GM21390 (cell line): ENCODE data around the gene ABCG1.

Experiments
- ATAC-seq: cut with Tn5 transposase; IDR thresholded peaks from one replicate; pipeline ENCODE4 v1.9.1; 2021; ENCODE audit not compliant: unreplicated experiment

The ABCG1 gene

DNA sequence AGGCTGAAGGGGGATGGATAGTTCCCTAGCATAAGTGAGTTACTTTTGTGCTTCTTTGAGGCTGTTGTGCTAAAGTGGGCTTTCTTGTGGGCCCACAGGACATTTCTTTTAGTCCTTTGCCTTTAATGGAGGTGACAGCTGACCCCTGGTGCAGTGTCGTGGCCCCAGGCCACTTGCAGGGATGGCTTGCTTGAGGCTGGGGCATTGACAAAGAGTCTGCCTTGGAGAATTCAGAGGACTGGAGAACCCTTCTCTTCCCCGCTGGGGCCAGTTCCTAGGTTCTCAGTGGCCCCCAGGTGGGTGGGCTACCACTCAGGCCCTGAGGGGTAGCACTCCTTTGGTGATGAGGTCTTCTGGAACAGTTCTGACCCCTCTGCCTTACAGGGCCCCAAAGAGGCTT is 12.8 kb downstream of the ABCG1 start:
- ATAC-seq, result no peak

GRCh38 chr21:42232176-42232825 is 13.4 kb downstream of the ABCG1 start:
- no peak for ATAC-seq

DNA sequence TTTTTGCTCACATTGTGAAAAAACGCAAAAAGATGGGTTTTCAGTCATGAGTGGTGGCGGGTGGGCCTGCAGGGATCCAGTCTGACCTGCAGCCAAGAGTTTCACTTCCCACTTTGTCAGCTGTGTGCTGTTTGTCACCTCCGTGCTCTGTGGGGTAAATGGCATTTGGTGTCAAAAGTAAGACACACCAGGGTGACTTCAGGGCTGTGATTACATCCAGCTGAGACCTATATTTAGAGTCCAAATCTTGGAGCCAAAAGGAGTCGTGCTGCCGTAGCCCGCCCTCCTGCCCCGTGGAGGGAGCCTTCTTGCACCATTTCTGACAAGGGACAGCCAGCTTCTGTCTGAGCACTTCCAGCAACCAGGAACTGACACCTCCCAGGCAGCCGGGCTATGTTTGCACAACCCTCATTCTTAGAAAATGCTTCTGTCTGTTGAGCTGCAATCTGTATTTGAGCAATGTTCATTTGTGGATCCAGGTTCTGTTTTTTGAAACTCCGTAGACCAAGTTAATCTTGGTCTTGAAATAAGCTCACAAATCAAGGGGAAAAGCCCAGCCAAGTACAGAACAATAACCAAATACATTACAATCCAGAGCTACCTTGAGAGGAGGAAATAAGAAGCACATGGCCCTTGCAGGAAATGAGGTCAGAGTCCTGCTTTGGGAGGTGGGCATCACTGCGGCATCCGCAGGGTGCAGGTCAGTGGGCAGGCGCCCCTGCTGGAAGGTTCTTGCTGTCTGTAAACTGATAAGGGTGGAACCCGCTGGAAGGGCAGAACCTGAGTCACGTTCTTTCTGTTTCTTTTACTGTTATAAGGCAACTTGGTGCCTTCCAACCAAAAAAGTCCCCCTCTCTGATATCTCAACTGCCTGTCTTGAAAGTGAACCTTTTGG is 14.4 kb downstream of the ABCG1 start:
- ATAC-seq, result peak; percentile 47

DNA sequence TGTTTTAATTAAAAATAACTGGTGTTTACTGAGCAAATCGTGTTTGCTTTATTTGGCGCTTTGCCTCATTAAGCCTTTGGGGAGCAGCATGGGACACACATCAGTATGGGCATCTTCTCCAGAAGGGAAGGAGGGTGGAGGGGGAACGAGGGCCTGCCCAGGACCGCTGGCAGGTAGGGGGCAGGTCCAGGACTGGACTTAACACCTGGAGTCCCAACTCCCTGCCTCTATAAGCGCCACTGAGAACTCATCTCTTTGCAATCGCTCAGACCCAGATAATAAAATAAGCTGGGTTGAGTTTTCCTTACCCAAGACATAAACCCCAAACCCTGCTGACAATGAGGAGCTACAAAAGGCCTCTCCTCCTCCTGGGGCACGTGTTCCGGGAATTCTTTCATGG is 15.1 kb downstream of the ABCG1 start:
- ATAC-seq, result no peak

GRCh38 chr21:42234464-42235241 is 15.7 kb downstream of the ABCG1 start:
- peak; percentile 38 for ATAC-seq

- ATAC-seq, result no peak
These were observed 16.7 kb downstream of the ABCG1 start for GRCh38 chr21:42235593-42235992.

DNA sequence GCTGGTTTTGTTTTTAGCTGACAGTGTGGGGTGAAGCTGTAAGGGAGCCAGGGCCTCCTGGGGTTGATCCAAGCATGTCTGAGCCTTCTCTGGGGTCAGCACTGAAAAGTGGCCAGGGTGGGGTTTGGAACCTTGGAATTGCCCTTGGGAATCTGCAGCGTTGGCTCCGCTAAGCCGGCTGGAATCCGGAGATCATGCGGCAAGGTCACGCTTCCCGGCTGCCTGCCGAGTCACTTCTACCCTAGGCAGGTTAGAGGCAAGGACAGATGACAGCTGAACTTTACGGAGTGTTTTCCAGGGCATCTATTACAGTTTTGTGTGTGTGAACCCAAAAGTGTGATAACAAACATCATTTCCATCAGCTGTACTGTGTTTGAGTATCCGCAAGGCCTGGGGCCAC is 17.1 kb downstream of the ABCG1 start:
- no peak for ATAC-seq

GRCh38 chr21:42236693-42237092 is 17.8 kb downstream of the ABCG1 start:
- ATAC-seq, result no peak

GRCh38 chr21:42237161-42237560 is 18.2 kb downstream of the ABCG1 start:
- no peak for ATAC-seq

- ATAC-seq, result no peak
These were observed 18.6 kb downstream of the ABCG1 start for GRCh38 chr21:42237577-42237976.

GRCh38 chr21:42238185-42238934 is 19.4 kb downstream of the ABCG1 start:
- ATAC-seq, result no peak

GRCh38 chr21:42239556-42239955 is 20.6 kb downstream of the ABCG1 start:
- ATAC-seq, result no peak

DNA sequence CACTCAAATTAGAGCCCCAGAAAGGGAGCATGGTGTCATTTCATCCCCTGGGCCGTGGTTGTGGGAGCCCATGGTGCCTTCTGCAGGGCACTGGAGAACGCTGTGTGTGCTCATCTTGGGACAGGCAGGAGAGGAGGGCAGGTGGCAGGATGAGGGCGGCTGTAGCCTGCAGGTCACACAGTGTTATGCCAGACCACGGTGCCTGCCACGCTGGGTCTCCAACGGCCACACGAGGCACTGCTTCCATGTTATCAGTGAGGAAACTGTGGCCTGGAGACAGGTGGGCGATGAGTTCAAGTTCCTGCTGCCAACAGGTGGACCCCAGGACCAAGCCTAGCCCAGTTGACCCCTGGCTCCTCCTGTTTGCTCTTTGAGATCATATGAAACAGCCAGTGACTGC is 21.0 kb downstream of the ABCG1 start:
- ATAC-seq, result no peak

- no peak for ATAC-seq
These were observed 23.7 kb downstream of the ABCG1 start for GRCh38 chr21:42242611-42243010.

GRCh38 chr21:42243026-42243425 is 24.1 kb downstream of the ABCG1 start:
- ATAC-seq, result no peak

GRCh38 chr21:42245331-42246193 is 26.6 kb downstream of the ABCG1 start:
- ATAC-seq, result no peak

GRCh38 chr21:42247716-42248115 is 28.8 kb downstream of the ABCG1 start:
- no peak for ATAC-seq

DNA sequence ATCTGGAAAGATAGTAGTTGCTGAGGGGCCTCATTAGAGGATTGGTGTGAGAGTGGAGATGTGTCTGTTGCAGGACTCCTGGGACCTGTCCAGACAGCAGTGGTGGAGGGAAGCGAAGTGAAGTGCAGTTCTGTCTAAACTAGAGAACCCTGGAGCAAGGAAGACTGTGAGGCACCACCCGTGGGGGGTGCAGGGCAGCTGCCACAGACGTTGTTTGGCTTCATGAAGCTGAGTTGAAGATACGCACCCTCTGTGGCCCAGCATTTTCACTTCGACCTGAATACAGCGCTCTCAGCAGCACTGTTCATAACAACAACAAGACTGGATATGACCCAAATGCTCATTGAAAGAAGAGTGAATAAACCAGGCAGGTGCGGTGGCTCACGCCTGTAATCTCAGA is 29.3 kb downstream of the ABCG1 start:
- ATAC-seq, result no peak

- peak; percentile 82 for ATAC-seq
These were observed 30.1 kb downstream of the ABCG1 start for GRCh38 chr21:42248783-42249597.
